Loucy (cell line): Measurements from ENCODE around the gene RXRA.

Source experiments
- CTCF ChIP-seq: fragments of 200-600 bp; sonication (generic); conservative IDR thresholded peaks from 2 replicates; pipeline ENCODE4 v1.5.1; 2014; ENCODE audit warnings: mild to moderate bottlenecking, antibody characterized with exemption, low read length
- EZH2phosphoT487 ChIP-seq: fragments of 200-600 bp; IDR thresholded peaks from 2 replicates; pipeline ENCODE4 v1.6.1; 2018; ENCODE audit warnings: antibody characterized with exemption, mild to moderate bottlenecking, moderate library complexity, borderline replicate concordance

GRCh38 chr9:134410071-134410834 is 84.0 kb downstream of the RXRA start:
- no peak for TF ChIP-seq CTCF
- no peak for TF ChIP-seq EZH2phosphoT487
